ENCODE data around the gene PLEKHD1.

PLEKHD1 gene

DNA sequence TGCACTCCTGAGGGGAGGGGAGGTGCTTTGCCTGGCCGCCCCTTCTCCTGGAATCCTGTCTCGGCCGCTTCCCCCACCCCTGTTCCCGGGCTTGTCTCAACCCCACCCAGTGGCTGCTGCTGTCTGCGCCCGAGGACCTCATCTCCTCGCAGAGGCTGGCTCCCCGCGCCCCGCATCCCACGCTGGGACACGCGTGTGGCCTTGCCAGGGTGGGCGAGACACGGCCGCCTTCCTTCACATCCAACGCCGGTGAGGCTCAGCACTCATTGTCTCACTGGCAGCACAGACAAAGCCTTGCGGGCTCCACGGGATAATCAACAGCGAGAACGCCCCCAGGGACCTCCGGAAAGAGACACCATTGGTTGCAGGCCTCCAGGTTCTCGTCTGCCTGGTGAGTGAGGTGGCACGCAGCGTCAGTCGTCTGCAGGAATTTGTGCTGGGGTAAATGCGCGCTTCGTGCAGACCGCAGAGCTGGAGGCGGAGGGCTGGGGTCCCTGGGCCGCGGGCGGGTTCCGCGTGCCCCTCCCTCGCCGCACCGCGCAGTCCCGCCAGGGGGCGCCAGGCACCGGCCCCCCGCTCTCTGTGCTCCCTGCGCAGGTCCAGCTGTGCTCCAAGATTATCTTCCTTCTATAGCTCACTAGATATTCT, 63.3 kb downstream of the PLEKHD1 start:
- DNase-seq (ENCODE audit: low spot score): no peak

DNA sequence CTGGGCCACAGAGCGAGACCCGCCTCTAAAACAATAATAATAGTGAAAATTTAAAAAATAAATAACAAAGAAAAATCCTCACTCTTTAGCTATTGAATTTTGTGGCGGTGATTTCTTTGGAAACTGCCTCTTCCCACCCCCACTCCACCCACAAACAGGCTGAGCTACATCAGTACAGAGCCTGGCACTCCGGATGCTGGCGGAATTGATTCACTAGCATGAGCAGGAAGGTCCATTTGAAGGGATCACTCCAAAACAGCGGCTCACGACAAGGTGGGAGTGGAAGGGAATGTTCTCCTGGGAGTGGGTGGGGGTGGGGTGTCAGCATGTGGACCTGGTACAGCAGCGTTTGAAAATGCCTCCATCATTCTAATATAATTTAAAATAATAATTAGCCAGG, 64.0 kb downstream of the PLEKHD1 start:
- DNase-seq (ENCODE audit: low spot score): no peak

DNA sequence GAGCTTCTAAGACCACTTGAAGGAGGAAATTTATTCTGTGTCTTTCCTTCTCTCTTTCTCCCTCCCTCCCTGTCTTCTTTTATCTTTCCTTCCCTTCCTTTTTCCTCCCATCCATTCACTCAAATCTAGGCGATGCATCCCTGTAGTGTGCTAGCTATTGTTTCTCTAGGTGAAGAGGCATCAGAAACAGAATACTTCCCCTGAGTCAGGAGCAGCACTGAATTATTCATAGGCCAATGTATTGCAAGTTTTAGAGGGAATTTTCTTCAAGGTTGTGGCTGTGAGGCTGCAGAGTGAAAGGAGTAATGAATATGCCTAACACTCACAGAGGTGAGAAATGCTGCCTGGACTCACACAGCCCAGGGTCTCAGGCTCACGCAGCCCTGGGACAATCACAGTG, 67.0 kb downstream of the PLEKHD1 start:
- DNase-seq (ENCODE audit: low spot score): no peak

DNA sequence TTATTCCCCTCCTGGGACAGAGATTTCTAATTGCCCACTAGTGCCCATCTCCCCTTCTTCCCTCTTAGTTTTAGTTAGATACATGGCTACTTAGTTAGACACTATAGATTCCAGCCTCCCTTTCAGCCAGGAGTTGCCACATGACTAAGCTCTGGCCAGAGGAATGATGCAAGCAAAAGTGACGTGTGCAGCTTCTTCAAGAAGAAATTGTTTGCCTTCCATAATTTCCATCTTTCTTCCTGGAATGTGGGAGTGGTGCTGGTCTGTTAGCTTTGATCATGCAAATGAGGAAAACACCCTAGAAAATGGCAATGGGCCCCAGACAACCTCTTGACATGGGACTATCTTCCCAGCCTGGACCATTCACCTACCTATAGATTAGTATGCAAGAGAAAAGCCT, 68.7 kb downstream of the PLEKHD1 start:
- DNase-seq (ENCODE audit: low spot score): no peak

DNA sequence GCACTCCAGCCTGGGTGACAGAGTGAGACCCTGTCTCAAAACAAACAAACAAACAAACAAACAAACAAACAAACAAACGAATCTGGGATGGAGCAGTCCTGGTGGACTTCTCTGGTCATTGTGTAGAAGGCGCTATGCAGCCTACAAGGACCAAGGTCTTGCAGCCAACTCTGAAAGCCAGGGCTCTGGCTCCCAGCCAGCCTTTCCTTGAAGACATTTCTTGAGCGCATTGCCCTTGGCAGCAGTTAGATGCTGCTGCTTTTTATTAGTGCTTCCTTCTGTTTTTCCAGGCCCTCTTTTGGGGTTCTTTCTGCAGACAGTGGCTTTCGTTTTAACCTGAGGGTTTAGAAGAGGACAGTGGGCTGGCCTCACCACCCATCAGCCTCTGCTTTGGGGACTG, 70.0 kb downstream of the PLEKHD1 start:
- no peak for DNase-seq (ENCODE audit: low spot score)

DNA sequence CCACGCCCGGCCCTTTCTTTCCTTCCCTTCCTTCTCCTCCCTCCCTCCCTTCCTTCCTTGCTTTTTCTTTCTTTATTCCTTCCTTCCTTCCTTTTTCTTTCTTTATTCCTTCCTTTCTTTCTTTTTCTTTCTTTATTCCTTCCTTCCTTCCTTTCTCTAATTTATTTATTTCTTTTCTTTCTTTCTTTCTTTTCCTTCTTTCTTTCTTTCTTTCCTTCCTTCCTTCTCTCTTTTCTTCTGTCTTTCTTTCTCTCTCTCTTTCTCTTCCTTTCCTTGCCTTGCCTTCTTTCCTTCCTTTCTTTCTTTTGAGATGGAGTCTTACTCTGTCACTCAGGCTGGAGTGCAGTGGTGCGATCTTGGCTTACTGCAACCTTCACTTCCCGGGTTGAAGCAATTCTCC, 74.2 kb downstream of the PLEKHD1 start:
- no peak for DNase-seq (ENCODE audit: low spot score)

DNA sequence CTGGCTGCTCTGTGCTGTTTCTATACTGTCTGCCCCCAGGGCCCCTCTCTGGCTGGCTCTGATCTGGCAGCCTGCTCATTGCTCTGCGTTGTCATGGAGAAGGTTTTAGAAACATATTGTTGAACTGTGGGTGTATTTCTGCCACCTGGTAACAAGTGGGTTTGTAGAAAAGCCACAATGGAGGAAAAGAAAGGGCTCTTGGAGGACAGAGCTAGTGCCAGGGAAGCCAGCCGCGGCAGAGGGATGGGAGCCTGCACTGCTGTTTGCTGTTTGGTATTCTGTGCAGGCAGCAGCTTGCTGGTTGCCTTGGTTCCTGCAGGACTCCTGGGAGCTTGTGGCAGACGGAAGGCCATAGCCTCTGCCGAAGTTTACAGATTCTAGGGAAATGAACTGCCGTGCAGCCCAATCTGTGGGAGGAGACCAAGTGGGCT, 75.1 kb downstream of the PLEKHD1 start:
- DNase-seq (ENCODE audit: low spot score): no peak

DNA sequence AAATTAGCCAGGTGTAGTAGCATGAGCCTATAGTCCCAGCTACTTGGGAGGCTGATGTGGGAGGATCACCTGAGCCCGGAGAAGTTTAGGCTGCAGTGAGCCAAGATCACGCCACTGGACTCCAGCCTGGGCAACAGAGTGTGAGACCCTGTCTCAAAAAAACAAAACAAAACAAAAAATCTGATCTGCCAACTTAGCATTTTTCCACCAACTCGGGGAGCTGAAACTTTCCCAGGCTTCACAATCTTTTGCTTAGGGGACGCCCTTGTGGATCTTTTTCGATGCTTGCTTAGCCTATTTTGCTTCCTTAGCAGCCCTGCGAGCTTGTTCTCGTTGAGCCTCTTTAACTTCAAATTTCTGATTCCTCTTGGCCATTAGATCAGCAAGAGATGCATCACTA, 76.3 kb downstream of the PLEKHD1 start:
- DNase-seq (ENCODE audit: low spot score): no peak

DNA sequence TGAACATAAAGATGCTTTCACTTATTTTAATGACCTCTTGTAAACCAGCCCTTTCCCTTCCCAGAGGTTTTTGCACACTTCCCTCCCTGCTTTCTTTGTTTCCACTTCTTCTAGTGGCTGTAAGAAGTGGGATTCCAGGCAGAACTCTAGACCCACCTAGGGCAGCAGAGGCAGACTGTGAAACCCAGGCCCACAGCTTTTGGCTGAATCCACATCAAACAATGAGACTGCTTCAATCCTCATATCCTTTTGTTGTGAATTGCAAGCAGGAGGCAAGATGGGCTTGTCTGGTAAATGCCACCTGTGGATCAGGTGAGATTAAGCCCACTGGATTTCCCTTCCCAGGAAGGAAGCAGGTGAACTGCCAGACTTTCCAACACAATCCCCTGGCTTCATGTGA, 77.4 kb downstream of the PLEKHD1 start:
- DNase-seq (ENCODE audit: low spot score): no peak

DNA sequence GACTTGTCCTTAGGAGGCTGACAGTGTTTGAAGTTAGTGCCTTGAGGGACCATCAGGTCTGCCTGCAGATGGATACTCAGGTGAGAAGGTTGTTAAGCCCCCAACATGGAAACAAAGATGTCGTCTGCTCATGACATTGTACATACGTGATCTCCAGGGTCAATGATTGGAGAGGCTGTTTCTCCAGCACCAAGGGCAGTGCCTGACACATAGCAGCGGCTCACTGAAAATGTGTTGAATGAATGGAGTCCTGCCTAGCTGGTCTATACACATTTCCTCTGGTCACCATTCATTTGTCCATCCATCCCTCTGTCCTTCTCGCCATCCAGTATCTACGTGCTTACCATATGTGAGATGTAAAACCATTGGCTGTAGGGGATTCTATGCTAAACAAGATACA, 83.0 kb downstream of the PLEKHD1 start:
- DNase-seq (ENCODE audit: low spot score): no peak

DNA sequence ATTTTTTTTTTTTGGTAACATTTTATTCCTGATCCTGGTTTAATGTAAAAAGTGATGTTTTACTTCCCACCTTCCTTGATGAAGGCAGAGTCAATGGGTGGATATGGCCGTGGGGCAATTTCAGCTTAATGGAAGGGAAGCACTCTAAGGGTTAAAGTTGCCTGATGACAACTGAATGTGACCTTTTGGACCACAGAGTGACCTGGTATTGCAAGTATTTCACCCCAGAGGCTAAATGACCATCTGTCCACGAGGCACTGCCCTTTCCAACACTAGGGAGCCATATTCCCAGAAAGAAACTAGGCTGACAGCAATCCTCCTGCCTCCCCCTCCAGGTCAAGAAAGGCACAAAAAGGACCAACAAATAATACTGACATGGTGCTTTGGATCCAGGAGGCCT, 85.3 kb downstream of the PLEKHD1 start:
- no peak for DNase-seq (ENCODE audit: low spot score)

DNA sequence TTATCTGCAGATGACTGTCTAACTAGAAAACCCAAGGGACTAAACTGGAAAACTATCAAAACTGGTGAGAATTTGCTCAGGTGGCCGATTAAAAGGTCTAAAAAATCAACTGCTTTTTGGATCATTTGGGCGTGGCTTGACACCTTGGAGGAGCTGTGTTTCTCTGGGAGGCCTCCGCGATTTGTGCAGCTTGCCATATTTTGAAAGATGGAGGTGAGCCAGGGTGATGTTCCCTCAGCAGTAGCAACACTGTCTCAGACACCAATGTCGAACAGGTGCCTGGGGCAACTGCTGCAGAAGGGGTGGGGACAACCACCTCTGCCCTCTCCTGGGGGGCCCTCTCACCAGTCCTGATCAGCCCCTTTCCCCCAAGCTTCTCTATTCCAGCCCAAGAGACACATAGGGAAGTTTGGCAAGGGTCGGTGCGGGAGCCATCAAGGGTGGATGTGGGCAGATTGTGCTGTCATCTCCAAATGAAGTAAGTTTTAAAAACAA, 86.4 kb downstream of the PLEKHD1 start:
- no peak for DNase-seq (ENCODE audit: low spot score)

DNA sequence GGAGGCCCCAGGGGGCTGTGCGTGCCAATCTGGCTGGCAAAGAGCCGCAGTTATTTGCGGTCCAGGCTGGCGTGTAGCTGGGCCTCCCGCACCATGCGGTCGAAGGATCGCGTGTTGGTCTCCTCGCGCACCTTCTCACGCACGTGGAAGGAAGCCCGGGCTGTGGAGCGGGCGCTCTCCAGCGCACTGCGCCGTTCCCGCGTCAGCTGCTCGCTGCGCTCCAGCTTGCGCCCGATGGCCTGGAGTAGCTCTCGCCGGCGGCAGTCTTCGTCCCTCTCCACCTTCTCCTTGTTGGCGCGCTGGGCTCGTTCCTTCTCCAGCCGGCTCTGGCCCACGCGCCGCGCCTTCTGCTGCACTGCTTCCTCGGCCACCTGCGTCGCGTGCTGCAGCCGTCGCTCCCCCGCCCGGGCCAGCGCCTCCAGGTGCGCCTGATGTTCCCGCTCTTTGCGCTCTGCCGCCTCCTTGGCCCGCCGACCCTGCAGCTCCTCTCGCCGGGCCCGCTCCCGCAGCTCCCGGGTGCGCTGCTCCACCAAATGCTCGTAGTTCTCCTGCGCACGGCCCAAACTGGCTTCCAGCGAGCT, 87.0 kb downstream of the PLEKHD1 start:
- no peak for DNase-seq (ENCODE audit: low spot score)

DNA sequence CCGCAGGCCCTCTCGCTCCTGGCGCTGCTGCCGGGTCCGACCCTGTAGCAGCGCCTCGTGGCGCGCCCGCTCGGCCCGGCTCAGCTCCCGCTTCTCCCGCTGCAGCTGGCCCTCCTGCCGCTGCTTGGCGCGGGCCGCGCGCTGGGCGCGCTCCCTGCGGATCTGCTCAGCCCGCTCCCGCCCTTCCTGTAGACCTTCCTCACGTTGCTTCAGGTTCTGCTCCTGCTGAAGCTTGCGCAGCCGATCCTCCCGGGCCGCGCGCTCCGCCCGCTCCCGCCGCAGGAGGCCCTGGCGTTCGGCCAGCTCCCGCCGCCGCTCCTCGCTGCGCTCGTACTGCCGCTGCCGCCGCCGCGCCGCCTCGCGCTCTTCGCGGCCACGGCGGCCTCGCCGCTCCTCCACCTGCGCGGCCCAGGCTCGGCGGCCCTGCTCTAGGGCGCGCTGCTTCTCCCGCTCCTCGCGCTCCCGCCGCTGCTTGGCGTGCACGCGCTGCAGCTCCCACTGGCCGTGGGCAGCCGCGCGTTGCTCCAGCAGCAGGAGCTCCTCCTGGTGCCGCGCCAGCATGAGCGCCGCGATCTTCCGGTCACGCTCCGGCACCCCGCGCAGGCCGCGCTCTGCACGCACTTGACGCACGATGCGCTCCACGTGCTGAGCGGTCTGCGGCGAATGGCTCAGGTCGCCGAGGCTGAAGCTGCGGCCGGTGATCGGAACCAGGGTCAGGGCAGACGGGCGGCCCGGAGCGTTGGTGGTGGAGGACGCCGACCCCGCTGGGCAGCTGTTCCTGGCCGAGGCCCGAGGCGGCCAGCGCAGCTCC, 87.7 kb downstream of the PLEKHD1 start:
- peak; percentile 43 for DNase-seq (ENCODE audit: low spot score)

DNA sequence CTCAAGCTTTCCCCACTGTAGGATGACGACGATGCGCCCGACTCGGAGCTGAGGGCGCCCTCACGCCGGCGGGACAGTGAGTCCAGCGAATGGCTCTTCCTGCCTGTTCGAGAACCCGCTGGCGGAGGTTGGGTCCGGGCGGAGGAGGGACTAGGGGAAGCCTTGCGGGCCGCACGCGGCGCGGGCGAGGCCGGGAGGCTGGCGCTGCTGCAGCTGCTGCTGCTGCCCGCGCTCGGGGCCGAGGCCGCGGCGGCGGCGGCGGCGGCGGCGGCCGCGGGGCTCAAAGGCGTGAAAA, 88.3 kb downstream of the PLEKHD1 start:
- DNase-seq (ENCODE audit: low spot score): peak; percentile 19

DNA sequence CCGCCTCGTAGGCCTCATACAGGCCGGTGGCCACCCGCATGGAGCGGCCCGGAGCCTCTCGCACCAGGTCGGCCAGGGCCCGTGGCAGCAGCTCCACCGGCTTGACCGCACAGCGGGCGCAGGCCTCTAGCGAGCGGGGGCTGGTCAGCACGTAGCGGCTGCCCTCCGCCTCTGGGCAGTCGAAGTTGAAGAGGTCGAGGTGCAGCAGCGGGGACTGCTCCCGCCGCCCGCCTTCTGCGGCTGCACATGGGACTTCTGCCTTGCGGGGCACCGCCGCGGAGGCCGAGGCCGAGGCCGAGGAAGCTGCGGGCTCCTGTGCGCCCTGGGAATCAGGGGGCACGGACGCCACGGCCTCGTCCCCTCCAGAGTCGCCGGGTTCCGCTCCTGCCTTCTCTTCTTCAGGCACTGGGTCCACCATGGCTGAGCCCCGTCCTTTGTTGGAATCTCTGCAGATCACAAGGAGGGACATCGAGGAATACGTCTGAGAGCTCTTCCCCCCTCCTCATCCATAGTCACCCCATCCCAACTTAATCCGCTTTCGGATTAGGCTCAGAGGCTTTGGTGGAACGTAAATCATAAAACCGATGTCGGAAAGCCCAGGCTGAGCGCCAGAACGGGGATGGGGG, 88.8 kb downstream of the PLEKHD1 start:
- peak; percentile 22 for DNase-seq (ENCODE audit: low spot score)

DNA sequence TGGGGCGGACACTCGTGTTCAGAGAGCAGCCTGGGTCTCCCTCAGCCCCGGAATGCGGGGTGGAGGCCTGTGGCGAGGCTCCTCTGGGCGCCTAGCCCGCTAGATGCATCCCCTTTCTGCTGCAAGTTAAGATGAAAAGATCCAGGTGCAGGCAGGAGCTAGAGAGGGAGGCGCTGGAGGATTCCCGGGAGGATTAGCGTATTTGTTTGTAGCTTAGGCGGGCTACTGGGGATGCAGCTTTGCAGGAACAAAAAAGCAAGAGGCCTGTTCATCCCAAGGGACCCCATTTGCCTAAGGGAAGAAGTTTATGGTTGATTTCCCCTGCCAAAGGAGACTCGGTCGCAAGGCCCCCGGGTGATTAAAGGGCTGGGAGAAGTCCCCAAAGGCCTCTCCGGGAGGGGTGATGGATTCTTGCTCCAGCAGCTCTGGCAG, 89.3 kb downstream of the PLEKHD1 start:
- DNase-seq (ENCODE audit: low spot score): peak; percentile 33

DNA sequence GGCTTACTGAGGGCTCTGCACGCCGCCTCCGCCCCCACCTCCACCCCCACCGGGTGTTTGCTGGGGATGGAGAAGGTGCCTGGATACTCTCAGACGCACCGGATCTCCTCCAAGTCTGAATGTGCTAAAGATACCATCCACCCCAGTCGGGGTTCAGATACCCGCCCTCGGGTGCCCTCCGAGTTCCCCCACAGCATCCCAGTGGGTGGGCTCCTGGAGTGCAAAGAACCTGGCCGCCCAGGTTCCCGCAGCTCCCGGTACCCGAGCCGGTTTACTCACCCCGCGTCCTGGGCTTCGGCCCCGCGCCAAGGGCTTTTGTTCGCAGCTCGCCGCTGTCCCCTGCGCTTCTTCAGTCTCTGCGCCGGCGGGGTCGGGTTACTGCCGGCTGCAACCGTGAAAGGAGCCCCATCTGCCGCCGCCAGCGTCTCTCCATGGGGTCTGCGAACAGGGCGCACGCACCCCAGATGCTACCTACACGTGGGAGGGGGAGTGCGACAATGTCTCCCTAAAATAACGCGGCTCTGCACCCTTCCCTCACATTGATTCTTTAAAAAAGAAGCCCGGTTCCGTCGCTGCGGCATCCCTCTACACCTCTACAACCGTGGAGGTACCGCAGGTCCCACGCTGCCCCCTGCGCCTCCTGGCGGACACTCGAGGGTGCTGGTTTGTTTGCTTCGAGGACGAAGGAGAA, 89.9 kb downstream of the PLEKHD1 start, which contains the start of gene CCDC177:
CCDC177 (minus strand) TSS at position 609 of the 691 bp plus-strand sequence. CDS start 1,249 bp downstream, outside the sequence.
- DNase-seq (ENCODE audit: low spot score): peak; percentile 83

DNA sequence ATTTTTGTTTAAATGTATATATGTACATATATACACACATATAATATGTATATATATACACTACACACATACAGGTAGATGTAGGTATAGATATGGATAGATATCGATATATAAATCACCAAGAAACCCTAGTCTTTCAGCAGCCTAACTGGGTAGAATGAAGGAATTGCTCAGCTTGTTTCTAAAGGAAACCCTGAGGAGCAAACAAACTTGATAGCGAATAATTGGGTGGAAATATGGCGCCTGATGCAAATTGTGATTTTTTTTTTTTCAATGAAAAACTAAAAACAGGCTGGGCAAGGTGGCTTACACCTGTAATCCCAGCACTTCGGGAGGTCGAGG, 90.4 kb downstream of the PLEKHD1 start:
- DNase-seq (ENCODE audit: low spot score): no peak

DNA sequence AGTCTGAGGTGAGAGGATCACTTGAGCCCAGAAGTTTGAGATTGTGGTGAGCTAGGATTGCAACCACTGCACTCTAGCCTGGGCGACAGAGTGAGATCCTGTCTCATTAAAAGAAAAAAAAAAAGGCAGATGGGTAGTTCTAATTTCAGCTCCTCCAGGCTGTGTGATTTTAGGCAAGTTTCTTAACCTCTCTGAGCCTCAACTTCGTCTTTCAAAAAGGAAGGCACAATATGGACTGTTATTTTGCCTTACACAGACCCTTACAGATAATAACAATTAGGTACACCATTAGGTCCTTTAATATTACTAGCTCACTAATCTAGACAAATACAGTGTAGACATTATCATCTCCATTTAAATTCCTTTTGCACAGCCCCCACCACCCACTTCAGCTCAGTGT, 94.9 kb downstream of the PLEKHD1 start:
- DNase-seq (ENCODE audit: low spot score): no peak

DNA sequence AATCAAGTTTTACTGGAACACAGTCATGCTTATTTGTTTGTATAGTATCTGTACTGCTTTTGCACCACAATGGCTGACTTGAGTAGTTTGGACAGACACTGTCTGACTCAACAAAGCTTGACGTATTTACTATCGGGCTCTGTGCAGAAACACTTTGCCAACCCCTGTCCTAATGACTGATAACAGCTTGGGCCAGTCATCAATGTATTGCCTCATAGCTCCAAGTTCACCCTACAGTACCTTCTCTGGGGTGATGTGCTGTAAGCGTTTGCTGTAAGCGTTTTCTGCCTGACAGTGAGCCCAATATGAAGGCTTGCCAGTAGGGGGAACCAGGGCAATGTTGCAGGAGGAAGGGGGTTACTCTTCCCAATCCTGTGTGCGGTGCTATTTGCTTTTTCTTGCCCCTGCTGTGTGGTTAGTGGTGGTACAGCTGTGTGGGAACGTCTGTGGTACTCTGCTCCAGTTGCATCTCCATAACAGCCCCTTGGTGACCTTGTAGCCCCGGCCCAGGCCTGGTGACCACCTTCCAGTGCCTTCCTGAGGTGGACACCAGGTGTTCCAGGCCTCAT, 95.6 kb downstream of the PLEKHD1 start:
- DNase-seq (ENCODE audit: low spot score): peak; percentile 51

Measured in HuH-7.5 (cell line).